LNCAP (cell line): Measurements from ENCODE around the gene SLC25A29.

ENCODE experiments used
- TF ChIP-seq, protein P1 (sequence below): fragments of 450-650 bp; IDR thresholded peaks from 2 replicates; pipeline ENCODE4 v1.5.1; 2017; ENCODE audit warnings: mild to moderate bottlenecking

Gene SLC25A29

DNA sequence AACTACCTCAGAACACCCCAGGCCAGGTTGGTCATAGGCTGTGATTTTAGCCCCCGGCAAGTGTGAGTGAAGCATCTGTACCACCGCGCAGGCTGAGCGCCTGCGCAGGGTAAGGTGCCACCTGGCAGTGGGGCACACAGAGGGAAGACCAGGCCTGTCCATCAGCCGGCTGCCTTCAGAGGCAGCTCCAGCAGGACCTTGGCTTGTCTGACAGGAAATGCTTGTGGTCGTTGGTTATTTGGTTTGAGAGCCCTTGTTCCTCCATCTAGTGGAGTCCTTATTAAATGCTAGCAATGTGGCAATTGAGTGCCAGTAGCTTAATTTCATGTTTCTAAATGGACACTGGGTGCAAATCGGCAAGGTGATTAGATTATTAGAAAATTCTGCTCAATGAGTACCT lies 27.5 kb downstream of the SLC25A29 start:
- TF ChIP-seq, protein P1, sequence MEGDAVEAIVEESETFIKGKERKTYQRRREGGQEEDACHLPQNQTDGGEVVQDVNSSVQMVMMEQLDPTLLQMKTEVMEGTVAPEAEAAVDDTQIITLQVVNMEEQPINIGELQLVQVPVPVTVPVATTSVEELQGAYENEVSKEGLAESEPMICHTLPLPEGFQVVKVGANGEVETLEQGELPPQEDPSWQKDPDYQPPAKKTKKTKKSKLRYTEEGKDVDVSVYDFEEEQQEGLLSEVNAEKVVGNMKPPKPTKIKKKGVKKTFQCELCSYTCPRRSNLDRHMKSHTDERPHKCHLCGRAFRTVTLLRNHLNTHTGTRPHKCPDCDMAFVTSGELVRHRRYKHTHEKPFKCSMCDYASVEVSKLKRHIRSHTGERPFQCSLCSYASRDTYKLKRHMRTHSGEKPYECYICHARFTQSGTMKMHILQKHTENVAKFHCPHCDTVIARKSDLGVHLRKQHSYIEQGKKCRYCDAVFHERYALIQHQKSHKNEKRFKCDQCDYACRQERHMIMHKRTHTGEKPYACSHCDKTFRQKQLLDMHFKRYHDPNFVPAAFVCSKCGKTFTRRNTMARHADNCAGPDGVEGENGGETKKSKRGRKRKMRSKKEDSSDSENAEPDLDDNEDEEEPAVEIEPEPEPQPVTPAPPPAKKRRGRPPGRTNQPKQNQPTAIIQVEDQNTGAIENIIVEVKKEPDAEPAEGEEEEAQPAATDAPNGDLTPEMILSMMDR, result no peak

DNA sequence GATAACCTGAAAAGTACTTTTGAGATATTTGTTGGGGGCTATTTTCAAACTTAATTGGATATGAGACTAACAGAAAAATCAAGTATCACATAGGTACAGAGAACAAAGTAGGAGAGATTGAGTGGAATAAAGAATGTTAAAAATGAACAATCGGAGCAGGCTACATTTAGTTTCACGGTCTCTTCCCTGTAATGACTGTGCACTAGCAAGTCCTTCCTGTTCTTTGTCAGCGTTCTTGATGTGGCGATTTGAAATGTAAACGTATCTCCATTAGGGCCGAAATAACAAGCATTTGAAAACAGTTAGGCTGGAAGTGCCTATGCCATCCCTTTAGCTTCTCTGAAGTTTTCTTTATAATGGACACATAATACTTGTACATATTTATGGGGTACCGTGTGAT lies 31.0 kb downstream of the SLC25A29 start:
- TF ChIP-seq, protein P1, result no peak

DNA sequence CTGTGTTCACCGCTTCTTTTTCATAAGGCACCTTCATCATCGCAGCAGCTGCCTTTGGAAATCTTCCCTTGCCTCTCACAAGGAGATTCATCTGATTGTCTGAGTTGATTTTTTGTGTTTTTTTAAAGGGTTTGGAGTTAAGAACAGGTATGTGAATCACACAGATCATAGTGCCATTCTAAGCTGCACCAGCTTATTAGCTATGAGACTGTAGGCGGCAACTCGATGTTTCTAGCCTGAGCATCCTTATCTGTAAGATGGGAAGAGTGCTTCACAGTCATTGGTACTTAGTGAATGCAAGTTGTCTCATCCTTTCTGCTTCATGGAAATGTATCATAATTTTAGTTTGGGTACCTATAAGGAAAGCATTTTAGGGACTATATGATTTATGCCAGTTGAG lies 32.0 kb downstream of the SLC25A29 start:
- TF ChIP-seq, protein P1, result no peak

DNA sequence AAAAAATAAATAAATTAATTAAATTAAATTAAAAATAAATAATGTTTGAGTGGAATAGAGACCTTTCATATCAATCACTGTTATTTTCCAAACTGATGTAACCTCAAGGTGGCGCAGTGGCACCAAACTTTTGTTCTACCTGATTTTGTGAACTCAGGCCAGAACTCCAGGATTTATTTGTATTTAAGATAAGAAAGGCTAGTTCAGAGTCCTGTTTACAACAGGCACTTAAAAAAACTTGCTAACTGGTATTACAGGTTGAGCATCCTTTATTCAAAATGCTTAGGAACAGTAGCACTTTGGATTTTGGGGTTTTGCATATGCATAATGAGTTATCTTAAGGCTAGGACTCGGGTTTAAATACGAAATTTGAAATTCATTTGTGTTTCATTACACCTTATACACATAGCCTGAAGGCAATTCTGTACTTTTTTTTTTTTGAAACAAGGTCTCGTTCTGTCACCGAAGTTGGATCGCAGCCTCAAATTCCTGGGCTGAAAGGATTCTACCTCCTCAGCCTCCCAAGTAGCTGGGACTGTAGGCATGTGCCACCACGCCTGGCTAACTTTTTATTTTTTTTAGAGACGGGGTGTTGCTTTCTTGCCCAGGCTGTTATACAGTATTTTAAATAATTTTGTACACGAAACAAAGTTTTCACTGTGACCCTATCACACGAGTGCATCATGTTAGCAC lies 34.9 kb downstream of the SLC25A29 start:
- TF ChIP-seq, protein P1, result peak; percentile 57

DNA sequence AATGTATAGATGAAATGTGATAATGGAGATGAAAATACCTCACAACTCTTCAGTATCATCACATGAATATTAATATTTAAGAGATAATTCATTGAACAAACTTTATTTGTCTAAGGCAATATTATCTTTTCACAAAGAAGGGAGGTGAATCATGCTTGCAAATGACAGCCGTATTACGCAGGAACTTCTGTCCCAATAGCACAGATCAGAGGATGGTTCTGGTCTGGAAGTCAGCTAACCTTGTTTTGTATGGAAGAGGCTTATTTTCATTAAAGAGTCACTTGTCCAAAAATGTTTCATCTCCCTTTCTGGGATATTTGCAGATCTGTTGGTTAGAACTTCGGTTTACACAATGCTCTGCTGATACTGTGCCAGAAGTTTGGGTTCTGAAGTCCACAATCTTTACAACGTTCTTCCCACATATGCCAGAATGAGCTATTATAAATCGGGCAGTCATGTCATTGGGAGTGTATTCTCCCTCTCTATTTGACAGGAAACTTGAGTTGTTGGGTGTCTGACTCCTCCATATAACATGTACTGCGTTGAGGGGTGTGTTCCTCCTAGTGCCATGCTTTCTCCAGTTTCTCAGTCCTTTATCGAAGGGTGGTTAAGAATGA lies 37.5 kb downstream of the SLC25A29 start:
- TF ChIP-seq, protein P1, result no peak

DNA sequence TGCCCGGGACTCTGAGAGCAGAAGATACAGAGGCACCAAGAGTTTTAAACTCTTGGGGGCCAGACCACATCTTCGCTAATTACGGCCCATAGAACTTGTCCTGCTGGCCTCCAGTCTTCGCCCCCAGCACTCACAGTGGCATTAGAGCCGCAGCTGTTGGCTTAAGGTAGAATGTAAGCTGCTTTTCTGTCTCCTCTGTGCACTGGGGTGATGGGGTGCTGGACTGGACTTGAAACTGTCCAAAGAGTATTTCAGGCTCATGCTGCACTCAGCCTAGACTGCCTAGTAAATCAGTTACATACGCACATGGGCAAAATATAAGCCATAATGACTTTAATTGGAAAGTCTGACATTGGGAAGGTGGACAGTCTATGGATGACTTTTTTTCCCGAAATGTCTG lies 38.3 kb downstream of the SLC25A29 start:
- TF ChIP-seq, protein P1, result no peak

DNA sequence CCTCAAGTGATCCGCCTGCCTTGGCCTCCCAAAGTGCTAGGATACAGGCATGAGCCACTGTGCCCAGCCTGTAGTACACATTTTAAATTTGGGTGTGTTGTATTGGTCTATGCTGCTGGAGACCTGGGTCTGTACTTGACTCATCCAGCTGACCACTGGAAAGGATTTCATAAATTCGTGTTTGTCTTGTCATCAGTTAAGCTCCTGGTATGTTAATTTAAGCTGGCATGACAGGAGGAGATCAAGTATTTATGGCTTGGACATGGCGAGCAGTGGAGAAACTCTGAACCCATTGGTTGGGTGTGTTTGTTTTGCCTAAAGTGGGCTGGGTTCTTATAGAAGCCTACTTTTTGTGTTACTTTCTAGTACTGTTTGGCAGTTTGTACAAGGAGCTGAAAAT lies 43.1 kb downstream of the SLC25A29 start:
- TF ChIP-seq, protein P1, result no peak
